ENCODE results near the gene PLS3.

DNA sequence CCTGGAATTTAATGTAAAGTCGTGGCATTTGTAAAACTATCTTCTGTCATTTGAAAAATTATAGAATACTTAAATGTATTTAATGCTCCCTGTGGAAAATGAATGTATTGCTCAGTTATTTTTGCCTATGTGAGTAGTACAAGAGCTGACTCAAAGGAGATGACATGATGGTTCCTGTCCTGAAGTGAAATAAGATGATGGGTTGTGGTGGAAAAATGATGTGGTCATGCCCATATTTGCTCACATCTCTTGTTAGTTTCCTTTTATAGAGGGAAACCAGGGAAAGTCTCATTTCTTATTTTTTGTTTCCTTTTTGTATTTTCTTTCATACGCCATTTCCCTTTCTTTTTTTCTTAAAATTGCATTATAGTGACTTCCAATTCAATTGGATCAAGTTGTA is 23.7 kb downstream of the PLS3 start:
- TF ChIP-seq, protein P1, sequence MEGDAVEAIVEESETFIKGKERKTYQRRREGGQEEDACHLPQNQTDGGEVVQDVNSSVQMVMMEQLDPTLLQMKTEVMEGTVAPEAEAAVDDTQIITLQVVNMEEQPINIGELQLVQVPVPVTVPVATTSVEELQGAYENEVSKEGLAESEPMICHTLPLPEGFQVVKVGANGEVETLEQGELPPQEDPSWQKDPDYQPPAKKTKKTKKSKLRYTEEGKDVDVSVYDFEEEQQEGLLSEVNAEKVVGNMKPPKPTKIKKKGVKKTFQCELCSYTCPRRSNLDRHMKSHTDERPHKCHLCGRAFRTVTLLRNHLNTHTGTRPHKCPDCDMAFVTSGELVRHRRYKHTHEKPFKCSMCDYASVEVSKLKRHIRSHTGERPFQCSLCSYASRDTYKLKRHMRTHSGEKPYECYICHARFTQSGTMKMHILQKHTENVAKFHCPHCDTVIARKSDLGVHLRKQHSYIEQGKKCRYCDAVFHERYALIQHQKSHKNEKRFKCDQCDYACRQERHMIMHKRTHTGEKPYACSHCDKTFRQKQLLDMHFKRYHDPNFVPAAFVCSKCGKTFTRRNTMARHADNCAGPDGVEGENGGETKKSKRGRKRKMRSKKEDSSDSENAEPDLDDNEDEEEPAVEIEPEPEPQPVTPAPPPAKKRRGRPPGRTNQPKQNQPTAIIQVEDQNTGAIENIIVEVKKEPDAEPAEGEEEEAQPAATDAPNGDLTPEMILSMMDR (IDR thresholded peaks at IDR 0.05; ENCODE audit: poor library complexity, severe bottlenecking): no peak
- no peak for TF ChIP-seq RAD21 (conservative IDR thresholded peaks at IDR 0.05)
- no peak for TF ChIP-seq EP300 (conservative IDR thresholded peaks at IDR 0.05; ENCODE audit: poor library complexity, severe bottlenecking)
- no peak for TF ChIP-seq POLR2AphosphoS5 (IDR thresholded peaks at IDR 0.05)
- no peak for TF ChIP-seq SMC3 (conservative IDR thresholded peaks at IDR 0.05; ENCODE audit: poor library complexity)
